Bronchus fibroblast of lung (primary cell): ENCODE data around the gene C4orf17. TPM values are rescaled to one million over a fixed set of nuclear protein-coding genes. Genes with fewer than 3 reads are reported as not detected.

Experiments
- total RNA-seq: library from RNA; depleted of rRNA; stranded (reverse); fragments of >200 nt; gene quantifications from 2 replicates; pipeline ENCODE4 v1.2.3, GENCODE V29; 2015

Gene C4orf17
- not detected in 2 replicates for total RNA-seq

GRCh38 chr4:99510721-99511120 is at the start of gene C4orf17:
Gene C4orf17, plus strand, starts transcription at chr4:99511021. Its CDS starts 2,061 bp downstream, at chr4:99513082.

GRCh38 chr4:99563310-99564186 is 52.7 kb downstream of the C4orf17 start, which contains the start of gene TRMT10A:
Gene TRMT10A, minus strand, starts transcription at chr4:99564039. Its CDS starts 4,701 bp downstream, at chr4:99559338.

DNA sequence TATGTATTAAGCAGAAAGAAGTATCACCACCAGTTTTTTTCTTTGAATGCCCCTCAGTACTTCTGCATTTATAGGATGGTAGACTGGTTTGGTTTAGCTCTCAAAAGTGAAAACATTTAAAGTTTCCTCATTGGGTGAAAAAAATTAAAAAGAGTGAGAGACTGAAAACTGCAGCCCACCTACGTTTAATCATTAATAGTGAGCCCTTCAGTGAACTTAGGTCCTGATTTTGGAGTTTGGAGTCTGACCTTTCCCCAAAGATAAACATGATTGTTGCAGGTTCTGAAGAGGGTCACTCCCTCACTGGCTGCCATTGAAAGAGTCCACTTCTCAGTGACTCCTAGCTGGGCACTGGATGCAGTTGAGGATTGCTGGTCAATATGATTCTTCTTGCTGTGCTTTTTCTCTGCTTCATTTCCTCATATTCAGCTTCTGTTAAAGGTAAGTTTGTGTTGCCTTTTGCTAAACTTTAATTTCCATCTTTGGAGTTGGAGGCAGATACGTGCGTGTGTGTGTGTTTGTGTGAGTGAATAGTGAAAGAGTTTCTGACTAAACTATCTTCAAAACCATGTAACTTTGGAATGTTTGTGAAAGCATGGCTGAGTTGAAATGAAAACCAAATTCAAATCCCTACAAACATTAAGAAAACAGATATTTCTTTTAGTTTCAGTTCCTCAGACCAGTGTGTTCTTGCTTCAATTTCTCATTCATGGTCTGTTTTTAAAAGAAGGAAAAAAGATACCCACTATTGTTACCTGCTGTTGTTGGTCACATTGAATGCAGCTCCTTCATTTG is 63.9 kb downstream of the C4orf17 start, which contains the start of gene MTTP:
Gene MTTP, plus strand, starts transcription at position 295 of the 795 bp plus-strand sequence. Its CDS starts 86 bp downstream, at position 381.

Other genes with a start within 250 kb of the C4orf17 start
- gene ADH1A, start 220.0 kb upstream of the C4orf17 start, total RNA-seq: not detected in 2 replicates
- gene ADH1B, start 189.6 kb upstream of the C4orf17 start, total RNA-seq: 2.9 and 5.2 TPM in 2 replicates
- gene ADH1C, start 158.3 kb upstream of the C4orf17 start, total RNA-seq: 0.34 and 1.5 TPM in 2 replicates
- not detected in 2 replicates for gene ADH7, start 75.7 kb upstream of the C4orf17 start, total RNA-seq
- gene TRMT10A, start 53.0 kb downstream of the C4orf17 start, total RNA-seq: 5.2 and 7.6 TPM in 2 replicates
- gene MTTP, start 63.8 kb downstream of the C4orf17 start, total RNA-seq: under 0.01 TPM in 2 replicates
- not detected in 2 replicates for gene C4orf54, start 146.8 kb downstream of the C4orf17 start, total RNA-seq